GM19328 (cell line): ENCODE results near the gene NBEAL2.

Experiments
- ATAC-seq: cut with Tn5 transposase; IDR thresholded peaks from one replicate; pipeline ENCODE4 v1.9.1; 2021; ENCODE audit warnings: mild to moderate bottlenecking, moderate library complexity; ENCODE audit not compliant: unreplicated experiment

Gene NBEAL2, protein sequence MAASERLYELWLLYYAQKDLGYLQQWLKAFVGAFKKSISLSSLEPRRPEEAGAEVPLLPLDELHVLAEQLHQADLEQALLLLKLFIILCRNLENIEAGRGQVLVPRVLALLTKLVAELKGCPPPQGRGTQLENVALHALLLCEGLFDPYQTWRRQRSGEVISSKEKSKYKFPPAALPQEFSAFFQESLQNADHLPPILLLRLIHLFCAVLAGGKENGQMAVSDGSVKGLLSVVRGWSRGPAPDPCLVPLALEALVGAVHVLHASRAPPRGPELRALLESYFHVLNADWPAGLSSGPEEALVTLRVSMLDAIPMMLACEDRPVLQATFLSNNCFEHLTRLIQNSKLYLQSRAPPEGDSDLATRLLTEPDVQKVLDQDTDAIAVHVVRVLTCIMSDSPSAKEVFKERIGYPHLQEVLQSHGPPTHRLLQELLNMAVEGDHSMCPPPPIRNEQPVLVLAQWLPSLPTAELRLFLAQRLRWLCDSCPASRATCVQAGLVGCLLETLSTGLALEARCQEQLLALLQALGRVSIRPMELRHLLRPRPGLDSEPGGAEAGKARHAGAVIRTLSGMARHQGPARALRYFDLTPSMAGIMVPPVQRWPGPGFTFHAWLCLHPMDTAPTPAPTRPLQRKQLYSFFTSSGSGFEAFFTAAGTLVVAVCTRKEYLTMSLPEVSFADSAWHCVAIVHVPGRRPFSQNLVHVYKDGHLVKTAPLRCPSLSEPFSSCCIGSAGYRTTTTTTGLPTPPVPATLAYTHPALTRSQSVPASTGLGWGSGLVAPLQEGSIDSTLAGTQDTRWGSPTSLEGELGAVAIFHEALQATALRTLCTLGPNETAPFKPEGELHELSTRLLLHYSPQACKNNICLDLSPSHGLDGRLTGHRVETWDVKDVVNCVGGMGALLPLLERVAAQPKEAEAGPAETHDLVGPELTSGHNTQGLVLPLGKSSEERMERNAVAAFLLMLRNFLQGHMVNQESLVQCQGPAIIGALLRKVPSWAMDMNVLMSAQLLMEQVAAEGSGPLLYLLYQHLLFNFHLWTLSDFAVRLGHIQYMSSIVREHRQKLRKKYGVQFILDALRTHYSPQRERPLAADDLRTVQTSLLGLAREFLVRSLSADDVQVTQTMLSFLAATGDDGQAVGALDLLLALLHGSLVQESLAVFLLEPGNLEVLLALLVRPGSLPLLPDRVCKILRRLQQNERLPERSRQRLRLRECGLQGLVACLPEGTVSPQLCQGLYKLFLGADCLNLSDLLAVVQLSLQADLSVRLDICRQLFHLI (N-terminal part only)

DNA sequence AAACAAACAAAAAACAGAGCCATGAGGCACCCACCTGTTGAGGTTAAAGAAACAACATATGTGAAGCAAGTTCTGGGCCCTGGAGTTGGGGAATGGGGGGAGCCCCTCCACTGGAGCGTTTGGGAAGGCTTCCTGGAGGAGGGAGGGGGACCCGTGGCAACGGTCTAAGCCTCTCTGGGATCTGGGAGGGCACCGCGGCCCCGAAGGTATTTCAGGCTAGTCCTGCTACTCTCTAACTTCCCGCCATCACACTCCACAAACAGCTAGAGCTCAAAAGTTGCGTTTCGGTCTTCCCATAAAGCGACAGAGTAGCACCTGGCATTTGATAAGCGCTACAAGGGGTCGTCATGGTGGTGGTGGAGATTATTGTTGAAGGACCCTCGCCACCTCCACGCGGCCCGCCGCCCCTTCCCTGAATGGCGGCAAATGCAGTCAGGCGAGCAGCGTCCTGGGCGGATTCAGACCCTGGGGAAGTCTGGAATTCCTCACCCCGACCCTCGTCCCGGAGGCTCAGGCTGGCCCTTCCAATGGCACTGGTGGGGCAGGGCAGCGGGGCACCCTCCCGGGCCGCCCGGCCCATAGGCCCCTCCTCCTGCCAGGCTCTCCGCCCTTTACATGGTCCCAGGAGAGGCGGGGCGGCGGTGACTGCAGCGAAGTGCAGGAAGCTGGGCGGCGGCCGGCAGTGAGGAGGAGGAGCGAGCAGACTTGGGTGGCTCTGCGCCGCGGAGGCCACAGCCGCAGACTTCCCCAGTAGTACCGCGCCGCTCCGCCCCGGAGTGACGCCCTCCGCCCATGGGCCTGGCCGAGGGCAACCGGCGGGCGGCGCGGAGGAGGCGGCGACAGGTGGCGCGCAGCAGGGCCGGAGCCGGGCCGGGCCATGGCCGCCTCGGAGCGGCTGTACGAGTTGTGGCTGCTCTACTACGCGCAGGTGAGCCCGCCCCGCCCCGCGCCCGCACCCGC lies at the start of gene NBEAL2:
TSS of gene NBEAL2 (plus strand) at position 682 of the 960 bp plus-strand sequence. CDS start at position 878, 196 bp downstream.
- peak; percentile 65 for ATAC-seq

DNA sequence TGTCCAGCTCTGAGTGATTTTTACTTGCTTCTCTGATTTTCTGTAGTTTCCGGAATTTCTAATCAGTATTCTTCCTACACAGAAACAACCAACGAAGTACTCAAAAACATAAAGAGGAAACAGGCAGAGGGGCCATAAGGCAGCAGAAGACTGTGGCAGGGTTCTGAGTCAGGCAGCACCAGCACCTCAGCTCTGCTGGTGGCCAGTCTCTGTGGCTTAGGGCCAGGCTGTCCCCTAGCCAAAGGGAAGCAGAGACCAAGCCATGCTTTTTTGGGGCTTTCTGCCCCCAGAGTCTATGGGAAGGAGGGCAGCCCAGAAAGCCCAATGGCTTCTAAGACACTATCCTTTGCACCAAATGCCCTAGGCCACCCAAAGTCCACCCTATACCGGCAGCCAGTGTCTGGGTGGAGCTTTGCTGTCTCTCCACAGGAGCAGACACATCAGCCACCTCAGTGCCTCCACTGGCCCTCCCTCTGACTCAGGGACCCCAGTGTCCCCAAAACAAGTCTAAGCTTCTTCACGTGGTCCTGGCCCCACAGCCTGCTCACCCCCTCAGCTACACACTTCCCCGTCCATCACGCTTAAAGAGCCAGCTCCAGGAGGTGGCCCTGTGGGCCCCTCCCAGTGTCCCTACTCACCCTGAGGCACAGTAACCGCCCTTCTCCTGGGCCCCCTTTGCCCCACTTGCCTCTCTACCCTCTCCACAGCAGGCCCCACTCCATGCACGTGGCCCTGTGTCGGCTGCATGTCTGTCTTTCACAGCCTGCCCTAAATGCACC lies 49.1 kb upstream of the NBEAL2 start:
- no peak for ATAC-seq

DNA sequence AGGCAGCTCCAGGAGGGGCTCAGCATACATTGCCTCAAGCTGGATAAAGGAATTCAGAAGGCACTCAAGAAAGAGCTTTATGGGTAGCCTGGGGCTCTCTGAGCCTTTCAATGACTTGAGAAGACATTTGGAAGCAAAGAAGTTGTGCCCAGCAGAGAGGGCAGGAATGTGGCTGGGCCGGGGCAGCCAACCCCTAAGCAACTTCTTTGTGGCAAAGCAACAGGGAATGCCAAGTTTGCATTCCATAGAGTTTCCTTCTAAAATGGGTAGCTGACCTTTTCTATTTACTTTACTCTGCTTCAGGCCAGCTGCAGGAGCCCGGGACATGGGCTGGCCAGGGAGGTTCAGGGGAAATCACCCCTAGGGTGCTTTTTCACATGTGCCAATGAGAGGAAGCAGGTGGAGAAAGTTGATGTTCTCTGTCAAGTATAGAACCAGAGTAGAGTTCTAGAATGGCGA lies 48.5 kb upstream of the NBEAL2 start:
- ATAC-seq: no peak

DNA sequence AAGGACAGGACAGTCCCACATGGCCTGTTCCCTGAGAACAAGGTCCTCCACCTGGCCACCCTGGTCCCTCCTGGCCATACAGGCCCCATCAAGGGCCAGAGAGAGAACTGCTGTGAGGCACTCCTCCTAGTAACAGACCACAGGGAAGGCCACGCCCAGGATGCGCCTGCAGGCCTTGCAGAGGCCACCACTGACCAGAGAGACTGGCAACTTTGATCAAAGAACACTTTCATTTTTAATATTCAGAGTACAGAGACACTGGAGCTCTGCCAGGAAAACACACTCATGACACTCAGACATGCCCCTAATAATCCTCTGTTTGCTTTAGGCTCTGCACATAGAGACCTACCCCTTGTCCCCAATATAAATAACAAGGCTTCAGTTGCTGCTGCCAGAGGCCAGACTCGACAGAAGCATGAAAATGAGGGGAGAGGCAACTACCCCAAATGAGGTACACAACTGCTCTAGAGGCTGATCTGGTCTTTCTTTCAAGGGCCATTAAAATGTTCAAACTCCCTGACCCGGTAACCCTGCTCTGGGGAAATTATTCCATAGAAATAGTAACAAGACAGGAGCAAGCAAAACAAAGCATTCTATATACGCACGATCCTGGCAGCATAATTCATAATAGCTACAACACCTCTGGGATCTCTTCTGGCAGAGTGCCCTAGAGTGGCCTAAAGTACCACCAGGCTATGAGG lies 47.7 kb upstream of the NBEAL2 start:
- ATAC-seq: no peak

DNA sequence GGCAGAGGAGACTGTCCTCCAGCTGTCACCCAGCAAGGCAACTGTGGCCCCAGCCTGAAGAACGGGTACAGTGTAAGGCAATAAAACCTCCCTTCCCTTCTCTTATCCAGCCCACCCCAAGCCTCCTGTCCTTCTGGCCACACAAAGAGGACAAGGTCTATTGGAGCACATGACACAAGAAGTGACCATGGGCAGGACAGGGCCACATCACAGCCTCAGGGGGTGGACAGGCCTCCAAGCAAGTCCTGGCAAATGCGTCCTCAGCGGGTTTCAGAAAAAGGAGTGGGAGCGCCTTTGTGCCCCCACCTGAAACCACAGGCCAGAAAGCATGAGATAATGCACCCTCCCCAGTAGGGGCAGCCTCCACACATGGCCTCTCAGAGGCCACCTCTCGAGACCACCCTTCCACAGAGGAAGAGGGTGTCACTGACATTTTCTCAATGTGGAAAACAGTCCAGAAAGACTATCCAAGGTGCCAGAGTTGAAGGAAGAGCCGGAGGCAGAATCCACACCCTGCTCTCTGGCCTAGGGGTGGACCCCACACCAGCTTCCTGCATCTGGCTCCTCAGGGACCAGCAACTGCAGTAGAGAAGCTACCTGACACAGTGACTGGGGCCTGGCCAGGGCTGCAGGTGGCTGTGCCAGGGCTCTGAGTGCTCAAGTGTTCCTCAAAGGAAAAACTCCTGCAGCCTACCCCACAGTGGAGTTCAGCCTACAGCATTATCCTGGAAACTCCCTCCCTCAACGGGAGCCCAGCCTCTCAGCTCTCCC lies 46.8 kb upstream of the NBEAL2 start:
- no peak for ATAC-seq

DNA sequence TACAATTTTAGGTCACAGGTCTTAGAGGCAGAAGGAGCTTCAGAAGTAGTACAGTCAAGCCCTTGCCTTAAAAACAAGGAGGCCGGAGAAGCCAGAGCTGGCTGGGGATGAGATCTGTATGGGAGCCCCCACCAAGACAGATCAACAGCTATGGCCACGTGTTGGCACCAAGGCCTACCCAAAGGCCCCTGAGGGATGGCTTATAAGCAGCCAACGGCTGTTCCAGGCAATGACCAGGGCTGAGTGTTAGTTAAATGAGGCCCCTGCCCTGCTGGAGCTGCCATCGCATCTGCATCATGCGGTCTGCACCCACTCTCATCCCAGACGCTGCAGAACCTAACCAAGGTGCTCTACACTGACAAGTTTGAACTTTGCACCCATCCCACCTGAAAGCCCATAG lies 46.2 kb upstream of the NBEAL2 start:
- ATAC-seq: no peak

DNA sequence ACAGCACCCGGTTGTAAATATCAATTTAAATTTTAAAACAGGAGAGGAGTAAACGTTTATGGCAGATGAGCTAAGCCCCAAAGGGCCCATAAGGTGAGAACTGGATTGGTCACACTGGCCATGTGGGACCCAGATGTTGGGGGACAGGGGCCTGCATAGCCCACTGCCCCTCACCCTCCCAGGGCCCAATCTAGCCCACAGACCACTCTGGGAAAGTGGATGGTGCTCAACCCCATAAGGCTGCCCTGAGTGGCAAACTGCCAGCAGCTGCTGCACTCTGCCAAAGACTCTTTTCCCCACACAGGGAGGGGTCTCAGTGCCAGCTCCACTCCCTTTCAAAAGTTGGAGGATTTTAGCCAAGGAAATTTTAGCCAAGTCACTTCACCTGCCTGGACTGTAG lies 45.4 kb upstream of the NBEAL2 start:
- no peak for ATAC-seq

DNA sequence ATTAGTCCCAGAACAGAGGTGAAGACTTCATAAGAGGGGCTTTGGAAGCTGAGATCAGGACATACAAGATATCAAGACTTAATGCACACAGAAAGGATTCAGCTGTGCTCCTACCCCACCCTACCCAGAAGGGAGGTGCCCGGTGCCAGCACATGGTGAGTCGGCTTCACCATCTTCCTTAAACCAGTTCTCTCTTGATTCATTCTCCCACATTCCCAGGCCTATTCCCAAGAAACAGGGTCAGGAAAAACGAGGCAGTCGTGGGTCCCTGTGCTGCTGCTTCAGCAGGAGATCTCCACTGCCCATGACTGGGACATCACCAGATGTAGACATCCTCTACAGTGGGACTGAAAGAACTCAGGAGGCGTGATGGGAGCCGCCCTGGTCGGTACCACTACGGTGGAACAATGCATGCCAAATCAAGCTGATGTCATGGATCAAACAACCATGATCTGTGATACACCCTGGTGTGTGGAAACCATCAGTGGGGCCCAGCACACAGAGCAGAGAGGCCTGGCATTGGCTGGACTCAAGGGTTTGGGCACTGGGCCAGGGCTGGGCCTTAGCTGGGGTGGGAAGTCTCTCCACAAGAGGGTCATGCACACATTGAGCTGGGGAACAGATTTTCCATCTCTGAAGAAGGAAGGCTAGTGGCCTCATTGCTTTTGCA lies 44.8 kb upstream of the NBEAL2 start:
- ATAC-seq: no peak

DNA sequence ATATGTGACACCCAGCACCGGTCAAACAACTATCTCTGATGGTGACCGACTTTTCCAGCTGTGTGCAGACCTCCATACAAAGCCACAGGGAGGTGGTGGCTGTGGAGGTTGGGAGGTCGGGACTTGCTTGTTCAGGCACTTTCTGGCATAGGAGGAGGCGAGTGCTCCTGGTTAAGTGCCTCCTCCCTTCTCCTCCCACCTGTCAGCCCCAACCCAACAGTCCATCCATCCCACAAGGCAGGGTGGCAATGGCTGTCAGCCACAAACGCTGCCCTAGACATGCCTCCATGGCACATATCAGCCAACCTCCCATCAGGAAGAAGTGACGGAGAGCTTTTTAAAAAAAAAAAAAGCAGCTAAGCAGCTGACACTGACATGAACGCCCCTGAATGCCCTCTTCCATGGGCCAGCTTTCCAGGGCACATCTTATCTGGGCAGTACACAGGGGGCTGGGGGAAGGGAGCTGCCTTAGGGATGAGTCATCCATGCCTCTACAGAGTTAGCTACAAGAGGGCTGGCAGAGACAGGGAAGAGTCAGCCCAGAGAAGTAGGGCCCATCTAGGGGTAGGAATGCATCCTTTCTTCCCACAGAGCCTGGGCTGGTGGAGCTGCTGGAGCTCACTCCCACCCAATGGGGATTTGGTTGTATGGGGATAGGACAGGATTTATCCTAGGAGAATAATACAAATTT lies 44.2 kb upstream of the NBEAL2 start:
- ATAC-seq: no peak

DNA sequence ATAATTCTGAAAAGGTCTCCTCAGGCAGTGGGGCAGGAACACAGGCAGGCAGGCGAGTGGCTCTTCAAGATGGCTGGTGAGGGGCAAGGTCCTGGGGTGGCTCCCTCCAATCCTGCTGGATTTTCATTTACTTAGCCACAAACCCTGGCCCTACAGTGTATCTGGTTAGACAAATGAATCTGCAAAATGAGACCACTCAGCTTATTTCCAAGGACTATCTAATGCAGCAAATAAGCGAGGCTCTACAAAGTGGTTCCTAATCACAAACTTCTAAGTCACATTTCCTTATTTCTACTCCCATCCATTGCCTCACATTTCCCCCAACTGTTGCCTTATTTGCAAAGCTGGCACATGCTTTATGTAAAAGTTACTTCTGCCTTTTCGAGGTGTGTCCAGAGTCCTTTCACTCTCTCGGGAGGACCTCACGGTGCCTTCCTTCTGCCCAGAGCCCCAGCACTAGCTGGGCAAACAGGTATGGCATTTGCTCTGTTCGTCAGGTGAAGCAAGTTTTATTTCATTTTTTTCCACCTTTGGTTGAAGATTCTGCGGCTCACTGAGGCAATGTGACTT lies 43.4 kb upstream of the NBEAL2 start:
- no peak for ATAC-seq

DNA sequence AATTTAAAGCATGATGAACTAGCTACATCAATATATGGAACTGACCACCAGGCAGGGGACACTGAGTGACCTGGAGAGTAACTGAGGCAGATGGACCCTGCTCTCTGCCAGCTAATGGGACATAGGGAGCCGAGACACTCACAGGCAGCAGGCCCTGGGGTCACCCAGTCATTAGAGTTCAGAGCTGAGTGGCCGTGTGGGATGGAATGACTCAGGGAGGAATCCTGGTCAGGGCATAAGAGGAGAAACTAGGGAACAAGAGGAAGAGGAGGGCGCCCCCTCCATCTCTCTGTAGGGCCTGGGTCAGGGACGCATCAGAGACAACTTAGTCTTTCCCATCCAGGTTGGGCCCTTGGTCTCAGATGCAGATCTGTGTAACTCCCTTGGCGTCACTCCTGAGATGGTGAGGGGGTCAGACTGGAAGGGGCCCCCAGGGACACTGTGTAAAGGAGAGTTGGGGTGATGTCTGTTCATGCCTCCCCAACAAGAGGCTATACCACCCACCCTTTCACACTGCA lies 42.7 kb upstream of the NBEAL2 start:
- ATAC-seq: no peak

DNA sequence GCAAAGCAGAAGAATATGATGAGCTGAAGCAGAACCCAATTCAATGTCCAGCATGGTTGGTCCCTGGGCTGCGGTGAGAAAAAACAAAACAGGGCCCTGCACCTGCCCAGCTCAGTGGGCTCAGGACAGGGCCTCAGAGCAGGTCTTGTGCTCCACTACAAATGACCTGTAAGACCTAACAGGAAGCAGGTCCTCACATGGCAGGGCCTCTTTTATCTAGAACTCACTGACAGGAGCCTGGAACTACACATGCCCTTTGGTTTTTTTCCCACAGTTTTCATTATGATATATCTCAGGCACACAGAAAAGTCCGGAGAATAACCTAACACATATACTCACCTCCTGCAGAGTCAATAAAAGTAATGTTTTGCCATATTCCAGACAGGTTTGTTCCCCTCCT lies 41.3 kb upstream of the NBEAL2 start:
- ATAC-seq: no peak

DNA sequence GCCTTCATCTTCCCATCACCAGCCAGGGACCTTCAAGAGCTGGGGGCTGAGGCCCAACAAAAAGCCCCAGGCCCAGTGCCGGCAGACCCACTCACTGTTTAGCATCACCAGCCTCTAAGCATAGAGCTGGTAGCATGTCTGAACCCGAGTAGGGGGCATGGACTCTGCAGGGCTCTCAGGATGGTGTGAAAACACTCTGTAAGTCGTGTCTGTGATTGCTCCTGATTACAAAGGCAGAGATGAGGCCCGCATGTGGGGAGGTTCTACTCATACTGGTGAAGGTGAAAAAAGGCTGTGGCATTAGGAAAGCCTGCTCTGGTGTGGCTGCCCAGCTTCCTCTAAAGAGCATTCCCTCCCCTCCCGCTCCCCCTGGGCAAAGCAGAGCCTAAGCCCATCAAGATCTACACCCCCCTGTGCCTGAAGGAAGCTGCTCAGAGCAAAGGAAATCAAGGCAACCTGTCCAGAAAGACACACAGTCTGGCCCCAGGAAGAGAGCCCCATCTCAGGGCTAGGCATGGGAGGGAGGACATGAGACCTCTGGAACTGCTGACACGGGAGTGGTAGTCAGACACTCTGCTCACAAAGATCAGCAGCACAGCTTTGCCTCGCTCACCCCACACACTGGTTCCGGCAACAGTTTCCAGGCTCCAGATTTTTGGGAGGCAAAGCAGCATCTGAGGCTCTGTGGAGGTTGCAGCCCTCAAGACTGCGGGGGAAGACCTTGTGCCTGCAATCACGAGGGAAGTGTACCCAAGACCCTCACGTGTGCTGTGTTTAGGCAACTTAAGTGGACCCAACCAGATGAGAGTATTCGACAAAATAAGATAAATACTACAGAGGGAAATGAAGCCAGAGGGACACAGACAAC lies 39.7 kb upstream of the NBEAL2 start:
- ATAC-seq: no peak

DNA sequence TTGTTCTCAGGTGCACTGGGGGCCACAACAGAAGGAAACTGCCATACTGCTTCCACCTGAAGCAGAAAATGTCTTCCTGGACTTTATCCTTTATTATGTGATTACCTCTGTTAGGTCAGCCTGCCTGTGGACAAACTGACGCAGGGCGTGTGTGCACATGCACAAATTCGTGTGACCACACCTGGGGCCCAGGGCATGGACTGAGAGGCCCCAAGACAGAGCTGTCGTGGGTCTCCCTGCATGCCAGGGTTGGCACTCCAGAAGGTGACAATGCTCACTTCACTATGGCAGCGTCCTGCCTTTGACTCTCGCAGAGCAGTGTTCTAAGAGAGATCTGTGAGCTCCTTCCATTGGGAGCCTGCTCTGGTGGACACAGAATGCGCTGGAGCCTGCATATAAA lies 37.4 kb upstream of the NBEAL2 start:
- ATAC-seq: no peak
